Measurements from ENCODE around the gene DIP2C. TPM values are rescaled to one million over a fixed set of nuclear protein-coding genes. Genes with fewer than 3 reads are reported as not detected.
"Not testable (repeated sequence)": the region's sequence is repeated elsewhere in the genome, so short reads cannot be mapped to it uniquely, and the experiment has no call there.

Gene DIP2C
- total RNA-seq, 2 donors from 2014 or later, result 13.0 to 13.7 TPM

GRCh38 chr10:660970-661596, 28.4 kb downstream of the DIP2C start:
- Mint-ChIP-seq H3K27me3 (ENCODE audit: insufficient read depth) (no peaks in the 10 kb centered on the region), H3K4me1 (peaks cover 10% of the 10 kb centered on the region), H3K9me3 (no peaks in the 10 kb centered on the region), H3K36me3 (ENCODE audit: low read depth) (no peaks in the 10 kb centered on the region), H3K27ac (no peak overlapping the region), H3K4me3 (no peak overlapping the region)
- H3K27ac ChIP-seq (ENCODE audit: low read depth, low read length), result no peak overlapping the region
- no peaks in the 10 kb centered on the region for H3K4me1 ChIP-seq (ENCODE audit: control insufficient read depth, insufficient read depth, low read length)
- no peak overlapping the region for H3K4me3 ChIP-seq (ENCODE audit: low read length)
- no peak for TF ChIP-seq CTCF (conservative IDR thresholded peaks at IDR 0.05)
- no peaks in the 10 kb centered on the region for H3K27me3 ChIP-seq (ENCODE audit: control insufficient read depth, insufficient read depth, low read length, poor library complexity, severe bottlenecking)
- H3K36me3 ChIP-seq (ENCODE audit: control insufficient read depth, insufficient read depth, low read length), result no peaks in the 10 kb centered on the region
- H3K9ac ChIP-seq (ENCODE audit: extremely low read depth, low read length, poor library complexity, severe bottlenecking), result no peak overlapping the region
- H3K9me3 ChIP-seq (ENCODE audit: control insufficient read depth, low read length), result no peaks in the 10 kb centered on the region
- 91 to 93% methylated on average over 10 to 14 of the region's 14 CpGs for WGBS, 2 experiments (ENCODE audit: insufficient coverage in 1 of 2, insufficient read length in 1 of 2)
- DNase-seq, result peak; percentile 46

- no peak overlapping the region for H3K4me3 ChIP-seq (ENCODE audit: low read length)
- Mint-ChIP-seq H3K36me3 (ENCODE audit: low read depth) (no peaks in the 10 kb centered on the region), H3K4me1 (peaks cover 10% of the 10 kb centered on the region), H3K27ac (no peak overlapping the region), H3K27me3 (ENCODE audit: insufficient read depth) (no peaks in the 10 kb centered on the region), H3K4me3 (no peak overlapping the region), H3K9me3 (no peaks in the 10 kb centered on the region)
- H3K27me3 ChIP-seq (ENCODE audit: control insufficient read depth, insufficient read depth, low read length, poor library complexity, severe bottlenecking), result no peaks in the 10 kb centered on the region
- H3K9ac ChIP-seq (ENCODE audit: extremely low read depth, low read length, poor library complexity, severe bottlenecking), result no peak overlapping the region
- H3K4me1 ChIP-seq (ENCODE audit: control insufficient read depth, insufficient read depth, low read length), result no peaks in the 10 kb centered on the region
- no peaks in the 10 kb centered on the region for H3K9me3 ChIP-seq (ENCODE audit: control insufficient read depth, low read length)
- peak overlapping the region; percentile 16 for H3K27ac ChIP-seq (ENCODE audit: low read depth, low read length)
- WGBS, 2 experiments (ENCODE audit: insufficient coverage in 1 of 2, insufficient read length in 1 of 2), result 89 to 90% methylated on average over 6 of the region's 6 CpGs
- DNase-seq, result no peak
- H3K36me3 ChIP-seq (ENCODE audit: control insufficient read depth, insufficient read depth, low read length), result no peaks in the 10 kb centered on the region
- TF ChIP-seq CTCF (conservative IDR thresholded peaks at IDR 0.05), result no peak
Observed at GRCh38 chr10:660413-660969, 29.0 kb downstream of the DIP2C start.

GRCh38 chr10:659688-660141, 29.8 kb downstream of the DIP2C start:
- Mint-ChIP-seq H3K4me3 (no peak overlapping the region), H3K9me3 (no peaks in the 10 kb centered on the region), H3K27me3 (ENCODE audit: insufficient read depth) (no peaks in the 10 kb centered on the region), H3K27ac (no peak overlapping the region), H3K4me1 (peaks cover 10% of the 10 kb centered on the region), H3K36me3 (ENCODE audit: low read depth) (no peaks in the 10 kb centered on the region)
- WGBS, 2 experiments (ENCODE audit: insufficient coverage in 1 of 2, insufficient read length in 1 of 2), result 76 to 89% methylated on average over 8 to 9 of the region's 9 CpGs
- Histone ChIP-seq H3K27ac (ENCODE audit: low read depth, low read length) (peak overlapping the region; percentile 87), H3K27me3 (ENCODE audit: control insufficient read depth, insufficient read depth, low read length, poor library complexity, severe bottlenecking) (no peaks in the 10 kb centered on the region), H3K4me1 (ENCODE audit: control insufficient read depth, insufficient read depth, low read length) (no peaks in the 10 kb centered on the region), H3K36me3 (ENCODE audit: control insufficient read depth, insufficient read depth, low read length) (no peaks in the 10 kb centered on the region), H3K4me3 (ENCODE audit: low read length) (no peak overlapping the region), H3K9me3 (ENCODE audit: control insufficient read depth, low read length) (no peaks in the 10 kb centered on the region), H3K9ac (ENCODE audit: extremely low read depth, low read length, poor library complexity, severe bottlenecking) (no peak overlapping the region)
- no peak for TF ChIP-seq CTCF (conservative IDR thresholded peaks at IDR 0.05)
- peak; percentile 5 for DNase-seq

- H3K4me3 ChIP-seq (ENCODE audit: low read length); H3K27ac ChIP-seq (ENCODE audit: low read depth, low read length); H3K9ac ChIP-seq (ENCODE audit: extremely low read depth, low read length, poor library complexity, severe bottlenecking); H3K36me3 Mint-ChIP-seq (ENCODE audit: low read depth); H3K27ac Mint-ChIP-seq; H3K4me3 Mint-ChIP-seq; H3K27me3 ChIP-seq (ENCODE audit: control insufficient read depth, insufficient read depth, low read length, poor library complexity, severe bottlenecking); H3K9me3 Mint-ChIP-seq; H3K27me3 Mint-ChIP-seq (ENCODE audit: insufficient read depth); H3K9me3 ChIP-seq (ENCODE audit: control insufficient read depth, low read length); H3K36me3 ChIP-seq (ENCODE audit: control insufficient read depth, insufficient read depth, low read length); H3K4me1 Mint-ChIP-seq: not testable (repeated sequence)
- DNase-seq, result peak; percentile 16
- WGBS, 2 experiments (ENCODE audit: insufficient coverage in 1 of 2, insufficient read length in 1 of 2), result 92% methylated on average over 8 of the region's 11 CpGs; no CpG with 5 or more reads in 1 of the 2 experiments
- H3K4me1 ChIP-seq (ENCODE audit: control insufficient read depth, insufficient read depth, low read length), result peaks cover 12% of the 10 kb centered on the region
Observed at GRCh38 chr10:657816-658350, 31.6 kb downstream of the DIP2C start.
